Endodermal cell (in vitro differentiated cells): ENCODE data around the gene LPP. TPM values are rescaled to one million over a fixed set of nuclear protein-coding genes. Genes with fewer than 3 reads are reported as not detected.

Source experiments
- DNase-seq: peaks from one replicate; pipeline ENCODE4 v3.0.0-alpha.2; 2017
- H3K27ac ChIP-seq: 2 replicates; pipeline ENCODE4 v1.5.1; 2013; ENCODE audit warnings: mild to moderate bottlenecking, low read depth, low read length, moderate library complexity
- H3K27me3 ChIP-seq: 2 replicates; pipeline ENCODE4 v1.6.1; 2013; ENCODE audit warnings: mild to moderate bottlenecking, low read length, moderate library complexity; ENCODE audit not compliant: insufficient read depth, control insufficient read depth, poor library complexity, severe bottlenecking
- H3K36me3 ChIP-seq: 2 replicates; pipeline ENCODE4 v1.7.0; 2013; ENCODE audit warnings: mild to moderate bottlenecking, low read length, moderate library complexity; ENCODE audit not compliant: control insufficient read depth, insufficient read depth
- H3K4me1 ChIP-seq: one replicate; pipeline ENCODE4 v1.7.0; 2013; ENCODE audit warnings: low read length; ENCODE audit not compliant: control insufficient read depth, insufficient read depth
- H3K4me3 ChIP-seq: 2 replicates; pipeline ENCODE4 v1.5.1; 2013; ENCODE audit warnings: mild to moderate bottlenecking, low read length, moderate library complexity
- H3K9ac ChIP-seq: 2 replicates; pipeline ENCODE4 v1.6.1; 2013; ENCODE audit warnings: mild to moderate bottlenecking, low read length, moderate library complexity; ENCODE audit not compliant: poor library complexity, severe bottlenecking; ENCODE audit errors: extremely low read depth
- H3K9me3 ChIP-seq: 2 replicates; pipeline ENCODE4 v1.6.1; 2013; ENCODE audit warnings: mild to moderate bottlenecking, low read length, moderate library complexity; ENCODE audit not compliant: control insufficient read depth
- H3K27ac Mint-ChIP-seq: 2 replicates; pipeline ENCODE4 v1.8.0; 2020; ENCODE audit warnings: mixed read lengths
- H3K27me3 Mint-ChIP-seq: 2 replicates; pipeline ENCODE4 v1.8.0; 2021; ENCODE audit warnings: mild to moderate bottlenecking, mixed read lengths; ENCODE audit not compliant: insufficient read depth
- H3K36me3 Mint-ChIP-seq: 2 replicates; pipeline ENCODE4 v1.8.0; 2020; ENCODE audit warnings: low read depth, mixed read lengths
- H3K4me1 Mint-ChIP-seq: 2 replicates; pipeline ENCODE4 v1.8.0; 2020; ENCODE audit warnings: mixed read lengths
- H3K4me3 Mint-ChIP-seq: 2 replicates; pipeline ENCODE4 v1.8.0; 2020; ENCODE audit warnings: mild to moderate bottlenecking, moderate library complexity, mixed read lengths
- H3K9me3 Mint-ChIP-seq: 2 replicates; pipeline ENCODE4 v1.8.0; 2020; ENCODE audit warnings: mild to moderate bottlenecking, mixed read lengths
- CTCF ChIP-seq: fragments of 200-600 bp; sonication (generic); conservative IDR thresholded peaks from 2 replicates; pipeline ENCODE4 v1.5.0; 2021; ENCODE audit warnings: antibody characterized with exemption, mild to moderate bottlenecking
- WGBS, 2 experiments: methylation state at CpG; one replicate each; pipeline versions ENCODE4 v1.1.5 to v1.1.7; 2013; ENCODE audit warnings: missing lambda C conversion rate in 2 of 2, mixed read lengths in 1 of 2; ENCODE audit not compliant: insufficient coverage in 1 of 2, insufficient read length in 1 of 2; 5-methylcytosine and 5-hydroxymethylcytosine counted together
- total RNA-seq, 2 donors: library from RNA; stranded (reverse); fragmentation: NEBNext Ultra II Directional in 1 of 2; extraction: Animal tissue kit (Norgen Biotek cat#: 25700) in 1 of 2; gene quantifications; 2 replicates in 1 of 2; 3 replicates in 1 of 2; pipeline ENCODE4 v1.2.1, GENCODE V29; 2021

The LPP gene
- total RNA-seq, 2 donors from 2014 or later, result 78.0 to 105 TPM

- Mint-ChIP-seq H3K36me3 (peaks cover 2% of the 10 kb centered on the region), H3K4me3 (no peak overlapping the region), H3K9me3 (no peaks in the 10 kb centered on the region), H3K4me1 (peaks cover 10% of the 10 kb centered on the region), H3K27me3 (no peaks in the 10 kb centered on the region), H3K27ac (no peak overlapping the region)
- H3K9ac ChIP-seq, result no peak overlapping the region
- H3K27ac ChIP-seq, result no peak overlapping the region
- no peak for DNase-seq
- WGBS, 2 experiments, result 100% methylated on average over 1 of the region's 1 CpG; no CpG with 5 or more reads in 1 of the 2 experiments
- no peaks in the 10 kb centered on the region for H3K9me3 ChIP-seq
- no peaks in the 10 kb centered on the region for H3K27me3 ChIP-seq
- H3K4me3 ChIP-seq, result no peak overlapping the region
- H3K36me3 ChIP-seq, result peaks cover 21% of the 10 kb centered on the region
- no peak for TF ChIP-seq CTCF
- no peaks in the 10 kb centered on the region for H3K4me1 ChIP-seq
These were observed 552.6 kb downstream of the LPP start for GRCh38 chr3:188706599-188706998.

- Mint-ChIP-seq H3K27ac (no peak overlapping the region), H3K9me3 (no peaks in the 10 kb centered on the region)
- WGBS, 2 experiments, result 93 to 95% methylated on average over 8 to 12 of the region's 12 CpGs
These were observed 553.7 kb downstream of the LPP start for GRCh38 chr3:188707381-188708288.

GRCh38 chr3:188711881-188712247, 557.9 kb downstream of the LPP start:
- Mint-ChIP-seq H3K27ac (no peak overlapping the region), H3K36me3 (peaks cover 2% of the 10 kb centered on the region), H3K4me3 (no peak overlapping the region), H3K27me3 (no peaks in the 10 kb centered on the region), H3K9me3 (no peaks in the 10 kb centered on the region), H3K4me1 (no peaks in the 10 kb centered on the region)
- Histone ChIP-seq H3K4me1 (no peaks in the 10 kb centered on the region), H3K36me3 (peaks cover 21% of the 10 kb centered on the region), H3K27me3 (no peaks in the 10 kb centered on the region), H3K9me3 (no peaks in the 10 kb centered on the region), H3K9ac (no peak overlapping the region), H3K27ac (no peak overlapping the region), H3K4me3 (no peak overlapping the region)
- DNase-seq, result no peak
- WGBS, 2 experiments, result 90 to 98% methylated on average over 3 of the region's 3 CpGs
- TF ChIP-seq CTCF, result no peak

More at GRCh38 chr3:188707381-188708288, 553.7 kb downstream of the LPP start:
- Mint-ChIP-seq H3K36me3 (peaks cover 2% of the 10 kb centered on the region), H3K27me3 (no peaks in the 10 kb centered on the region), H3K4me1 (peaks cover 5% of the 10 kb centered on the region), H3K4me3 (no peak overlapping the region)
- Histone ChIP-seq H3K4me3 (no peak overlapping the region), H3K4me1 (no peaks in the 10 kb centered on the region), H3K9ac (no peak overlapping the region), H3K27me3 (no peaks in the 10 kb centered on the region), H3K27ac (no peak overlapping the region), H3K9me3 (no peaks in the 10 kb centered on the region), H3K36me3 (peaks cover 21% of the 10 kb centered on the region)
- no peak for TF ChIP-seq CTCF
- no peak for DNase-seq
